Astrocyte (in vitro differentiated cells and primary cell): Measurements from ENCODE around the gene TUT7.

Experiments
- CTCF ChIP-seq: IDR thresholded peaks from 2 replicates; pipeline ENCODE4 v1.5.1; 2011; ENCODE audit warnings: low read depth, mild to moderate bottlenecking, inconsistent platforms, low read length, moderate library complexity; ENCODE audit not compliant: insufficient read depth
- EZH2 ChIP-seq: IDR thresholded peaks from 2 replicates; pipeline ENCODE4 v1.6.1; 2012; ENCODE audit warnings: mild to moderate bottlenecking, low read length, inconsistent platforms; ENCODE audit not compliant: insufficient read depth

- TF ChIP-seq CTCF (no peak), EZH2 (no peak)
These were observed 26.1 kb downstream of the TUT7 start for GRCh38 chr9:86328156-86328555.
